HCT116 (cell line): Measurements from ENCODE around the gene BST2. TPM values are rescaled to one million over a fixed set of nuclear protein-coding genes. Genes with fewer than 3 reads are reported as not detected.

Experiments
- ATAC-seq: fragments of 200-7000 bp; cut with Tn5 transposase; 2 replicates; pipeline ENCODE4 v1.9.1; 2020; ENCODE audit warnings: mild to moderate bottlenecking, moderate library complexity
- Bru-seq: library from RNA; stranded (reverse); fragments of 400-500 nt; gene quantifications from one replicate; lab custom pipeline; 2021; lab: Mats Ljungman, UMichigan
- BruChase-seq, 2 experiments: library from RNA; stranded (reverse); fragments of 400-500 nt; gene quantifications; one replicate each; lab custom pipeline; 2021; lab: Mats Ljungman, UMichigan
- BruUV-seq: library from RNA; stranded (reverse); fragments of 400-500 nt; replicated peaks from 2 replicates; lab custom pipeline; 2021; lab: Mats Ljungman, UMichigan
- CTCF ChIA-PET: fragments of 300-600 bp; sonication (Branson Sonifier 250); formaldehyde crosslinking; loops from one replicate; lab custom pipeline; 2021; ENCODE audit warnings: antibody characterized with exemption; lab: Charles Lee
- POLR2A ChIA-PET: fragments of 300-600, 350-600 bp; sonication (Branson Sonifier 250); formaldehyde crosslinking; loops from one replicate; lab custom pipeline; 2021; ENCODE audit warnings: antibody characterized with exemption; lab: Charles Lee
- RAD21 ChIA-PET, 2 experiments: fragments of 300-600 bp; sonication (Branson Sonifier 250); formaldehyde crosslinking; loops; one replicate each; lab custom pipeline; 2023; ENCODE audit warnings: low total read pairs in 2 of 2; ENCODE audit not compliant: uncharacterized antibody in 2 of 2, unreplicated experiment in 2 of 2, low non-redundant PET in 1 of 2; lab: Charles Lee
- DNase-seq: peaks from one replicate; pipeline ENCODE4 v3.0.0-alpha.2; 2010; ENCODE audit warnings: low read depth, low spot score
- H2AFZ ChIP-seq: fragments of 200-600 bp; shearing (Covaris generic), sonication (generic); 2 replicates; pipeline ENCODE4 v1.6.1; 2017; ENCODE audit warnings: low read depth, mixed run types, mixed read lengths, antibody characterized with exemption, low read length; ENCODE audit not compliant: poor library complexity, severe bottlenecking
- H3K27ac ChIP-seq: 2 replicates; pipeline ENCODE4 v1.5.1; 2012; ENCODE audit warnings: low read depth, low read length
- H3K27me3 ChIP-seq: fragments of 200-600 bp; sonication (generic); 2 replicates; pipeline ENCODE4 v1.6.1; 2016; ENCODE audit warnings: mixed run types, low read length, mixed read lengths; ENCODE audit not compliant: insufficient read depth
- H3K36me3 ChIP-seq, 2 experiments: fragments of 200-500 bp in 1 of 2; fragments of 200-600 bp in 1 of 2; sonication (Bioruptor generic) in 1 of 2; sonication (generic) in 1 of 2; 2 replicates each; pipeline versions ENCODE4 v1.5.1 to v1.6.1; 2014 to 2016; ENCODE audit warnings: low read length in 2 of 2, inconsistent platforms in 1 of 2, mixed read lengths in 1 of 2, mixed run types in 1 of 2; ENCODE audit not compliant: insufficient read depth in 2 of 2, control insufficient read depth in 1 of 2
- H3K4me1 ChIP-seq, 2 experiments: fragments of 200-600 bp in 1 of 2; sonication (generic) in 1 of 2; 2 replicates each; pipeline versions ENCODE4 v1.5.1 to v1.6.1; 2012 to 2017; ENCODE audit warnings: low read length in 2 of 2, inconsistent platforms in 1 of 2, mild to moderate bottlenecking in 1 of 2, mixed read lengths in 1 of 2, mixed run types in 1 of 2, moderate library complexity in 1 of 2; ENCODE audit not compliant: insufficient read depth in 2 of 2, control insufficient read depth in 1 of 2
- H3K4me2 ChIP-seq: fragments of 200-600 bp; sonication (generic); 2 replicates; pipeline ENCODE4 v1.6.1; 2017; ENCODE audit warnings: mixed run types, low read length, mixed read lengths
- H3K4me3 ChIP-seq, 2 experiments: fragments of 200-600 bp in 1 of 2; sonication (generic) in 1 of 2; replicated peaks in 1 of 2; 2 replicates each; pipeline ENCODE4 v1.5.1; 2011 to 2016; ENCODE audit warnings: low read length in 2 of 2, control low read depth in 1 of 2, low read depth in 1 of 2, mild to moderate bottlenecking in 1 of 2, mixed read lengths in 1 of 2, mixed run types in 1 of 2
- H3K79me2 ChIP-seq: fragments of 200-600 bp; sonication (generic); 2 replicates; pipeline ENCODE4 v1.6.1; 2017; ENCODE audit warnings: mild to moderate bottlenecking, mixed run types, low read length, moderate library complexity, mixed read lengths; ENCODE audit not compliant: insufficient read depth
- H3K9ac ChIP-seq: fragments of 200-600 bp; sonication (generic); 2 replicates; pipeline ENCODE4 v1.6.1; 2016; ENCODE audit warnings: low read length, mixed read lengths
- H3K9me2 ChIP-seq: fragments of 200-600 bp; sonication (generic), shearing (Covaris generic); 2 replicates; pipeline ENCODE4 v1.6.1; 2017; ENCODE audit warnings: mixed run types, mild to moderate bottlenecking, moderate library complexity; ENCODE audit not compliant: insufficient read depth
- H3K9me3 ChIP-seq, 2 experiments: fragments of 200-500 bp in 1 of 2; fragments of 200-600 bp in 1 of 2; sonication (Bioruptor generic) in 1 of 2; sonication (generic) in 1 of 2; 2 replicates each; pipeline ENCODE4 v1.6.1; 2014 to 2017; ENCODE audit warnings: low read length in 2 of 2, mixed read lengths in 2 of 2, inconsistent platforms in 1 of 2, low read depth in 1 of 2, mild to moderate bottlenecking in 1 of 2, mixed run types in 1 of 2, moderate library complexity in 1 of 2; ENCODE audit not compliant: control insufficient read depth in 1 of 2, insufficient read depth in 1 of 2
- H4K20me1 ChIP-seq: fragments of 200-600 bp; sonication (generic), shearing (Covaris generic); 2 replicates; pipeline ENCODE4 v1.6.1; 2017; ENCODE audit warnings: mixed run types, mild to moderate bottlenecking, moderate library complexity; ENCODE audit not compliant: insufficient read depth
- CEBPB ChIP-seq: IDR thresholded peaks from 2 replicates; pipeline ENCODE4 v1.6.1; 2012; ENCODE audit warnings: low read depth
- EZH2 ChIP-seq: fragments of 200-600 bp; sonication (generic); IDR thresholded peaks from 2 replicates; pipeline ENCODE4 v1.6.1; 2017; ENCODE audit warnings: antibody characterized with exemption, mixed run types
- FOSL1 ChIP-seq: IDR thresholded peaks from 2 replicates; pipeline ENCODE4 v1.6.1; 2012; ENCODE audit warnings: low read depth
- JUND ChIP-seq: IDR thresholded peaks from 2 replicates; pipeline ENCODE4 v1.6.1; 2012
- POLR2A ChIP-seq: IDR thresholded peaks from 2 replicates; pipeline ENCODE4 v1.7.0; 2011; ENCODE audit warnings: borderline replicate concordance; ENCODE audit not compliant: insufficient read depth, insufficient read length; ENCODE audit errors: extremely low read depth
- SIN3A ChIP-seq: IDR thresholded peaks from 2 replicates; pipeline ENCODE4 v1.6.1; 2012; ENCODE audit warnings: low read depth
- SP1 ChIP-seq: IDR thresholded peaks from 2 replicates; pipeline ENCODE4 v1.6.1; 2012; ENCODE audit warnings: low read depth
- ZFX ChIP-seq: fragments of 450-650 bp; IDR thresholded peaks from 2 replicates; pipeline ENCODE4 v1.6.1; 2017
- intact Hi-C: fragments of 100-400 bp; cut with micrococcal nuclease; formaldehyde crosslinking; loops from 2 replicates; pipeline ENCODE4 v1.10.0; 2022
- long read RNA-seq: library from polyadenylated mRNA; unstranded; transcript quantifications from one replicate; pipeline ENCODE4 v2.0.0, GENCODE V29; 2021; ENCODE audit not compliant: unreplicated experiment
- polyA plus RNA-seq: library from polyadenylated mRNA; unstranded; fragments of >200 nt; gene quantifications from 2 replicates; pipeline ENCODE4 v1.2.1, GENCODE V29; 2012; ENCODE audit warnings: missing spikeins
- total RNA-seq: library from RNA; stranded (reverse); gene quantifications from one replicate; pipeline ENCODE4 v1.2.1, GENCODE V29; 2021; ENCODE audit not compliant: unreplicated experiment
- TF ChIP-seq, protein P1 (sequence below), 3 experiments: fragments of 200-600 bp in 1 of 3; sonication (generic) in 1 of 3; IDR thresholded peaks in 2 of 3; conservative IDR thresholded peaks in 1 of 3; 2 replicates each; pipeline ENCODE4 v1.5.1; 2012 to 2017; ENCODE audit warnings: low read depth in 2 of 3, low read length in 2 of 3, antibody characterized with exemption in 1 of 3, borderline replicate concordance in 1 of 3, control low read depth in 1 of 3, mild to moderate bottlenecking in 1 of 3, mixed read lengths in 1 of 3, mixed run types in 1 of 3, moderate library complexity in 1 of 3; ENCODE audit not compliant: insufficient read depth in 1 of 3
- TF ChIP-seq, protein P2 (sequence below): IDR thresholded peaks from 2 replicates; pipeline ENCODE4 v1.6.1; 2012
- TF ChIP-seq, protein P3 (sequence below): IDR thresholded peaks from 2 replicates; pipeline ENCODE4 v1.6.1; 2012

Gene BST2, protein sequence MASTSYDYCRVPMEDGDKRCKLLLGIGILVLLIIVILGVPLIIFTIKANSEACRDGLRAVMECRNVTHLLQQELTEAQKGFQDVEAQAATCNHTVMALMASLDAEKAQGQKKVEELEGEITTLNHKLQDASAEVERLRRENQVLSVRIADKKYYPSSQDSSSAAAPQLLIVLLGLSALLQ
- total RNA-seq (5.4 TPM), Bru-seq, nascent RNA (percentile 41 among the genes with signal in this experiment), BruChase-seq, experiment 1, labeled RNA remaining after a 6-hour chase (percentile 51 among the genes with signal in this experiment), BruChase-seq, experiment 2, labeled RNA remaining after a 2-hour chase (percentile 44 among the genes with signal in this experiment)
- polyA plus RNA-seq, result 2.6 and 3.6 TPM in 2 replicates
- long read RNA-seq, result 0 reads

DNA sequence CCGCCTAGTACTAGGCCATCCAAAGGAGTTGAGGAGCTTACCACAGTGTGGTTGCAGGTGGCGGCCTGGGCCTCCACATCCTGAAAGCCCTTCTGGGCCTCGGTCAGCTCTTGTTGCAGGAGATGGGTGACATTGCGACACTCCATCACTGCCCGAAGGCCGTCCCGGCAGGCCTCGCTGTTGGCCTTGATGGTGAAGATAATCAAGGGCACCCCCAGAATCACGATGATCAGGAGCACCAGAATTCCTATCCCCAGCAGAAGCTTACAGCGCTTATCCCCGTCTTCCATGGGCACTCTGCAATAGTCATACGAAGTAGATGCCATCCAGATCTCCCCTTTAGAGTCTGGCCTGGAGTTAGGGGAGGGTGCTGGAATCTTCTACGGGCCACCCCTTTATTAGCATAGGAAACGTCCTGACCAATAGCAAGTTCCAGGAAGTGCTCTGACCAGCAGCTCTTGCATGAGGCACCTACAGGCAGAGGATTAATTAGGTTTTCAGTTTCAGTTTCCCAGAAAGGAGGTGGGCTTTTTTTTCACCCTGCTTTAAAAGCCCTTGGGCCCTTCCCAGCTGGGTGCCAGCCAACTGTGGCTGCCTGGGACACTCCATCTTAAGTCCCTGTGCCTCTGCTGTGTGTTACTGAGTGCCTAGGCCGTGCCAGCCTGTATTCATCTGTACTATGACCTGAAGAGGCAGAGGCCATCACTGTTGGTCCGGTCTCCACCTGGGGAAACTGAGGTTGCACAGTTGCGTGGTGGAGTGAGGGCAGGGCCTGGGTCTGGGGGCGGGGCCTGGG, at the start of gene BST2:
Gene BST2, minus strand, starts transcription at position 381 of the 796 bp plus-strand sequence. Its CDS starts 55 bp downstream, at position 326.
- Histone ChIP-seq H3K9ac (no peak within 1 kb of the TSS), H3K4me1 (peaks cover 4 to 32% of the 10 kb centered on the region in 2 experiments; a peak in 3 of 4 replicates), H2AFZ (no peak within 1 kb of the TSS), H3K9me3 (no peaks in the 10 kb centered on the region), H3K79me2 (no peaks in the 10 kb centered on the region), H3K36me3 (no peaks in the 10 kb centered on the region), H3K4me3 (no peak within 1 kb of the TSS), H3K27ac (peak within 1 kb of the TSS; percentile 5; the same call in 1 of the 2 replicates), H4K20me1 (no peaks in the 10 kb centered on the region), H3K27me3 (no peaks in the 10 kb centered on the region), H3K4me2 (no peak within 1 kb of the TSS), H3K9me2 (no peaks in the 10 kb centered on the region)
- TF ChIP-seq POLR2A, result no peak
- peak; percentile 54 for TF ChIP-seq SP1
- 0 out of 2 replicates have a peak, but pooled peaks have one; percentile 3 for TF ChIP-seq ZFX
- ATAC-seq (peak; percentile 38), DNase-seq (no peak)
- BruUV-seq, result no TSS peak
- ChIA-PET RAD21 (interaction anchor here in 1 of 2 experiments (0.5 kb wide), 1 partner anchor 67 kb away, joined by 4 read pairs; no protein-coding TSS in a partner anchor), POLR2A (interaction anchor here (0.6 to 2.8 kb wide), 5 partner anchors 11 to 184 kb away, joined by 3 to 21 read pairs (median 3); partner anchors contain the start of gene MVB12A), CTCF (interaction anchor here (1.3 kb wide), 1 partner anchor 19 kb away, joined by 3 read pairs; no protein-coding TSS in a partner anchor)
- intact Hi-C loops, result no loop called here

DNA sequence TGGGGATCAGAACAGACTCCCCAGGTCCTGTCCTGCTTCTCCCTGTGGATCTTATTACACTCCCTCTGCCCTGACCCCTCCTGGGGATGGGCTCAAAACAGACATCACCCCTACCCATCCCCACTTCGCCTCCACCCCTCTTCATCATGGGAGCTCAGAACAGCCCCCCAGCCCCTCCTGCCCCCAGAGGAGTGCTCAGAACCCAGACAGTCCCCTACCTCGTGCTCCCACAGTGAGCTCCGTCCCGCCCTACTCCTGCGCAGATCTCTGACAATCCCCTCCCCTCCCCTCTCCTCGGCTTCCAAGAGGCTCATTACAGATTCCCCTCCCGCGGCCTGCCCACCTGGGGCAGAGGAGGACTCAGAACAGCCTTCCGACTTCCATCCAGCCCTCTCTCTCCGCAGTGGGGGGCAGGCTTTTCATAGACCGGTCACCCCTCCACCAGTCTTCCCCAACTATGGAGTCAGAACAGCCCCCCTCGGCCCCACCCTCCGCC, 49.2 kb upstream of the BST2 start:
- Histone ChIP-seq H4K20me1 (no peaks in the 10 kb centered on the region), H3K9me3 (no peaks in the 10 kb centered on the region), H3K27ac (no peak overlapping the region), H3K4me1 (peaks cover 26 to 42% of the 10 kb centered on the region in 2 experiments), H3K4me3 (no peak overlapping the region), H3K36me3 (no peaks in the 10 kb centered on the region), H2AFZ (no peak overlapping the region), H3K27me3 (no peaks in the 10 kb centered on the region), H3K79me2 (no peaks in the 10 kb centered on the region), H3K9me2 (no peaks in the 10 kb centered on the region), H3K4me2 (no peak overlapping the region), H3K9ac (no peak overlapping the region)
- DNase-seq, result no peak
- no peak for ATAC-seq
- ChIA-PET CTCF (interaction anchor here (0.9 kb wide), 1 partner anchor 320 kb away, joined by 3 read pairs; no protein-coding TSS in a partner anchor), POLR2A (interaction anchor here (0.7 kb wide), 1 partner anchor 303 kb away, joined by 4 read pairs; no protein-coding TSS in a partner anchor), RAD21 (no interaction called here)
- BruUV-seq, result no TSS peak
- intact Hi-C loops, result loop anchor here (5.0 to 10.0 kb wide), 2 partner anchors 57 to 230 kb away; partner anchors contain the start of gene UNC13A
- TF ChIP-seq SIN3A (no peak), POLR2A (no peak), CEBPB (no peak), ZFX (no peak), FOSL1 (no peak), EZH2 (no peak), JUND (no peak), SP1 (no peak)
- TF ChIP-seq, protein P1, sequence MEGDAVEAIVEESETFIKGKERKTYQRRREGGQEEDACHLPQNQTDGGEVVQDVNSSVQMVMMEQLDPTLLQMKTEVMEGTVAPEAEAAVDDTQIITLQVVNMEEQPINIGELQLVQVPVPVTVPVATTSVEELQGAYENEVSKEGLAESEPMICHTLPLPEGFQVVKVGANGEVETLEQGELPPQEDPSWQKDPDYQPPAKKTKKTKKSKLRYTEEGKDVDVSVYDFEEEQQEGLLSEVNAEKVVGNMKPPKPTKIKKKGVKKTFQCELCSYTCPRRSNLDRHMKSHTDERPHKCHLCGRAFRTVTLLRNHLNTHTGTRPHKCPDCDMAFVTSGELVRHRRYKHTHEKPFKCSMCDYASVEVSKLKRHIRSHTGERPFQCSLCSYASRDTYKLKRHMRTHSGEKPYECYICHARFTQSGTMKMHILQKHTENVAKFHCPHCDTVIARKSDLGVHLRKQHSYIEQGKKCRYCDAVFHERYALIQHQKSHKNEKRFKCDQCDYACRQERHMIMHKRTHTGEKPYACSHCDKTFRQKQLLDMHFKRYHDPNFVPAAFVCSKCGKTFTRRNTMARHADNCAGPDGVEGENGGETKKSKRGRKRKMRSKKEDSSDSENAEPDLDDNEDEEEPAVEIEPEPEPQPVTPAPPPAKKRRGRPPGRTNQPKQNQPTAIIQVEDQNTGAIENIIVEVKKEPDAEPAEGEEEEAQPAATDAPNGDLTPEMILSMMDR (IDR thresholded peaks at IDR 0.05 in 2 of 3, conservative IDR thresholded peaks at IDR 0.05 in 1 of 3; ENCODE audit: borderline replicate concordance in 1 of 3, insufficient read depth in 1 of 3, low read depth in 2 of 3, low read length in 2 of 3), result no peak
- TF ChIP-seq, protein P2, sequence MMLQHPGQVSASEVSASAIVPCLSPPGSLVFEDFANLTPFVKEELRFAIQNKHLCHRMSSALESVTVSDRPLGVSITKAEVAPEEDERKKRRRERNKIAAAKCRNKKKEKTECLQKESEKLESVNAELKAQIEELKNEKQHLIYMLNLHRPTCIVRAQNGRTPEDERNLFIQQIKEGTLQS, result no peak
- TF ChIP-seq, protein P3, sequence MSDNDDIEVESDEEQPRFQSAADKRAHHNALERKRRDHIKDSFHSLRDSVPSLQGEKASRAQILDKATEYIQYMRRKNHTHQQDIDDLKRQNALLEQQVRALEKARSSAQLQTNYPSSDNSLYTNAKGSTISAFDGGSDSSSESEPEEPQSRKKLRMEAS, result no peak
